Posterior vena cava (tissue), 2 donors: ENCODE data around the gene ENTR1. TPM values are rescaled to one million over a fixed set of nuclear protein-coding genes. Genes with fewer than 3 reads are reported as not detected.

Source experiments
- DNase-seq: peaks from one replicate; pipeline ENCODE4 v3.0.0-alpha.2; 2020; ENCODE audit warnings: low spot score
- intact Hi-C, 2 donors: fragments of 100-400 bp; cut with DNase I; formaldehyde crosslinking; loops; one replicate each; pipeline versions ENCODE4 v1.14.1 to v1.14.2; 2022 to 2023
- total RNA-seq, 2 donors: library from RNA; stranded (reverse); fragmentation: NEBNext Ultra II Directional; extraction: Animal tissue kit (Norgen Biotek cat#: 25700); gene quantifications; one replicate each; pipeline ENCODE4 v1.2.1, GENCODE V29; 2021
- donor health status: DM: yes; HTN: yes; CAD: no.
- donor health status: DM: yes; HTN: yes; CAD: no.

The ENTR1 gene
- total RNA-seq, 2 donors from 2014 or later = 28.7 to 29.3 TPM

DNA sequence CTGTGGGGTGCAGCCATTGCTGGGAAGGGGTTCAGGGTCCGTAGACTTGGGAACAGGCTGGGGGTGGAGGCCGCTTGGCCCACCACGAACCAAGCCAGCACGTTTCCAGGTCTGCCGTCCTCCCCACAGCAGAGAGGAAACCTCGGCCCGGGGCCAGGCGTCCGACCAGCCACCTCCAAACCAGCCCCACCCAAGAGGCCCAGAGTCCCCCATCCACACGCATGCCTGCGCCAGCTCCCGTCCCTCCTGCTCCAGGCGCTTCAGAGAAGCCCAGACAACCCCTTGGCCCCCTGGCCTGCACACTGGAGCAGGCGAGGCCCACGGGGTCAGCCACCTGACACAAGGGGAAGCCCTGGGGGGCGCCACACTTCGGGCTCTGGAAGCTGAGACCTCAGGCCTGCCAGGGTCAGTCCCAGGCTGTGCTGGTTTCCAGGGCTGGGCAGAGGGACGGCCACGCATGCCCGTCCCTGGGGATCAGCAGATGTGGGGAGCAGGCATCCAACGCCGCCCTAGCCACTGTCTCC is 53.1 kb downstream of the ENTR1 start:
- no peak for DNase-seq
- intact Hi-C loops = no loop called here

DNA sequence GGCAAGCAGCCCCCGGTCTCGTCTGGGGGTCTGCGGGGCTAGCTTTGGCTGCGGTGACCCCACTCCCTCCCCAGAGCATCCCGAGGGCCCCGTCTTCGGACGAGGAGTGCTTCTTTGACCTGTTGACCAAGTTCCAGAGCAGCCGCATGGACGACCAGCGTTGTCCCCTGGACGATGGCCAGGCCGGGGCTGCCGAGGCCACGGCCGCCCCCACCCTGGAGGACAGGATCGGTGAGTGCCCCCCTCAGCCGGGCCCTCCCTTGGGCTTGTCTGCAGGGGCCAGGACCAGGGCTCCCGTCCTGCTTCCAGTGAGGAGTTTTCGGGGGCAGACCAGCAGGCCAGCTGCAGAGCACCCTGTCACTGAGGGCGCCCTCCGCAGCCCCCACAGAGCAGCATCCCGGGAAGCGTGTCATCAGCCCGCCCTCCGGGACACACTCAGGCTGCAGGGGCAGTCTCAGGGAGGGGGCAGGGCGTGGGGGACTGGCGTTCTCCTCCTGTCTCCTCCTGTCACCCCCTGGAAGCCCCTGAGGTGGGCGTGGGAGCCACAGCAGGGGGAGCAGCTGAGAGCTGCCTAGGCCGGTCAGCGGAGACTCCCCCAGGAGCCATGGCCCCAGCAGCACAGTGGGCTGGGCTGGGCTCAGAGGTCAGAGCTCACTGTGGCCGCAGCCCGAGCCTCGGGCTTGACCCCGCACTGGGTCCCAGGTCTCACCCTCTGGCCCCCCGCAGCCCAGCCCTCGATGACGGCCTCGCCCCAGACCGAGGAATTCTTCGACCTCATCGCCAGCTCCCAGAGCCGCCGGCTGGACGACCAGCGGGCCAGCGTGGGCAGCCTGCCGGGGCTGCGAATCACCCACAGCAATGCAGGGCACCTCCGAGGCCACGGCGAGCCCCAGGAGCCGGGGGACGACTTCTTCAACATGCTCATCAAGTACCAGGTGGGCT is 54.5 kb downstream of the ENTR1 start:
- intact Hi-C loops = no loop called here
- no peak for DNase-seq

DNA sequence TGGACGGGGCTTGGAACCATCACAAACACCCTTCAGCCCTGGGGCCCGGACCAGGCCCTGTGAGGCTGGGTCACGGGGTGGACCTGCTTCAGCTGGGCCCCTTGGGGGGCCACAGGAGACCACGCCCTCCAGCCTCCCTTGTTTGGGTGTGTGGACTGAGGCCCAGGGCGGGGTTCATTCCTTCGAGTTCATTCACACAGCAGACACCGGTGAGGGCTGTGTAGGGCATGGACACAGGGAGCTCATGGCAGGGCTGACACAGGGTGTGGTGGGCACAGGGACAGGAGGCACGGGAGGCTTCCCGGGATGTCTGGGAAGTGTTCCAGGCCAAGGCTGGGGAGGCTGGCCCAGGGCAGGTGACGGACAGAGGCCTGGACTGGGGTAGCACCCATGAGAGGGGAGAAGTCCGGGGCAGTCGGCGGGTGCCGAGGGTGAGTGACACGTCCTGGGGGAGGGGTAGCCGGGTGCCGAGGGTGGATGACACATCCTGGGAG is 55.8 kb downstream of the ENTR1 start:
- DNase-seq = no peak
- intact Hi-C loops = no loop called here

DNA sequence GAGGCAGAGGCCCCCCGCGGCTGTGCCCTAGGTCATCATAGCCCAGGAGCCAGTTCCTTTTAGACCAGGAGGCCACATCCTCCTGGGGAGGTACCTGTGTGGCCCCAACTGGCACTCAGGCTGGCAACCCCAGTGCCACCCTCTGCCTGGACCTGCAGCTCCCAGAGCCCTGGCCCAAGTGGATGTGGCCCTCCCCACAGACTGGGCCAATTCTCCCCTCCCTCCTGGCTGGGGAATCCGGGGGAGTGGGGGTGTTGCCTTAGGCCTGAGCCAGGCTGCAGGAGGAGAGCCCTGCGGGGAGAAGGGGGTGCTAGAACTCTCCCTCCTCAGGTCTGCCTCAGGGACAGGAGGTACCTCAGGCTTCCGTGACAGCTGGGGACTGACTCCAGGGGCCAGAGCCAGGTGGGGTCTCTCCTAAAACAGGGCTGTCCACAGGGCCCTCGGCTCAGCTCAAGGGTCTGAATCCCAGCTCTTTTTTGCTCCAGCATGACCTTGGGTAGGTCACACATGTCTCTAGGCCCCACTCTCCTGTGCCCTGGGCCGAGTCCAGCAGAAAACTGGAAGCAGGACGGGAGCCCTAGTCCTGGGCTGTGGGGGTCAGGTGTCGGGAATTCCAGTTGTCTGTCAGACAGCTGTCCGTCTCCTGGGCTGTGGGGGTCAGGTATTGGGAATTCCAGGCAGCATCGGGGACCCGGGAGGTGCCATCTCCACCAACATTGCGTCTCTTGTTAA is 56.5 kb downstream of the ENTR1 start:
- DNase-seq = no peak
- intact Hi-C loops = no loop called here

DNA sequence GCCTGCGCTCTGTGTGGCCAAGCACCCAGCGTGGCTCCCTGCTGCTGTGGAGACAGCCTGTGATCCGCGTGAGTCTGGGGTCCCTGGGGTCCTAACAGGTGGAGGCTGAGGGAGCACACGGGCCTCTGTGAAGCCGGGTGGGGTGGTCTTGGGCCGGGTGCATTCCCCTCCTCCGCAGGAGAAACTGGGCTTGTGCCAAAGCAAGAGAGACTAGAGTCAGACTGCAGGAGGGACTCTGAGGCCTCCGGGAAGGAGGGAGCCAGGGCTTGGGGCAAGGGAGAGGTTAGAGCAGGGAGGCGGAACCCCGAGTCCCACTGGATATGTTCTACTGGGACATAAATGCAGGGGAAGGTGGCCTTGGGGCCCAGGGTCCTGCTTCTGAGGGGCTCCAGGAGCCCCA is 57.3 kb downstream of the ENTR1 start:
- intact Hi-C loops = no loop called here
- no peak for DNase-seq

DNA sequence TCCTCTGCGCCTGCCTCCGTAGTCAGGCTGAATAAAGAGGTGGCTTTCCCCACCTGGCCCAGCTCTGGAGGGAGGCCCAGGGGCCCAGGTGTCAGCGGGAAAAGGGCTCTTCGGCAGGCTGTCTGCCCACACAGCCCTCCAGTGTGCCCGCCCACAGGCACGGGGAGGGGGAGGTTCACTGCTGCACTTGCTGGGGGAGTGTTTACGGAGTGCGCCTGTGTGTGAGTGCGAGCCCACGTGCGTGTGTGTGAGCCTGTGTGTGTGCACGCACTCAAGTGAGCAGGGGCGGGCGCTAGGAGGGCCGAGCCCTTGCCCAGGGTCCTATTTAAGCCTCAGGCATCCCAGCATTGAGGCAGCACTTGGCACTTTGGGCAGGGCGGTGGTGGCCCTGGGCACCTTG is 57.7 kb downstream of the ENTR1 start:
- intact Hi-C loops = no loop called here
- no peak for DNase-seq

Other genes with a start within 250 kb of the ENTR1 start
- not detected for gene LHX3, start 205.5 kb downstream of the ENTR1 start, total RNA-seq
- 1 to 10 TPM; 5.8 to 6.6 TPM for gene QSOX2, start 164.8 kb downstream of the ENTR1 start, total RNA-seq
- not detected for gene CCDC187, start 106.5 kb downstream of the ENTR1 start, total RNA-seq
- gene GPSM1, start 83.1 kb downstream of the ENTR1 start, total RNA-seq = 10 to 100 TPM; 13.8 to 17.0 TPM
- 10 to 100 TPM; 19.9 to 23.6 TPM for gene DNLZ, start 46.9 kb downstream of the ENTR1 start, total RNA-seq
- gene CARD9, start 36.9 kb downstream of the ENTR1 start, total RNA-seq = 1 to 10 TPM; 3.1 to 3.9 TPM
- 1 to 10 TPM; 4.7 to 4.9 TPM for gene SNAPC4, start 10.4 kb downstream of the ENTR1 start, total RNA-seq
- gene PMPCA, start within 50 bp of the ENTR1 start, total RNA-seq = 10 to 100 TPM; 30.8 to 31.2 TPM
- 1 to 10 TPM; 8.7 TPM for gene INPP5E, start 29.2 kb upstream of the ENTR1 start, total RNA-seq
- 10 to 100 TPM; 42.2 to 47.9 TPM for gene SEC16A, start 72.4 kb upstream of the ENTR1 start, total RNA-seq
- 10 to 100 TPM; 35.5 to 40.4 TPM for gene NOTCH1, start 135.4 kb upstream of the ENTR1 start, total RNA-seq